ENCODE data around the gene SUPV3L1. TPM values are rescaled to one million over a fixed set of nuclear protein-coding genes. Genes with fewer than 3 reads are reported as not detected.

Gene SUPV3L1
- total RNA-seq, 1 experiment from 2014 or later = 117 TPM

GRCh38 chr10:69215405-69216171 lies 35.6 kb downstream of the SUPV3L1 start:
- DNase-seq (no peak), ATAC-seq (peak; percentile 12; the same call in 1 of the 2 replicates)
- Histone ChIP-seq H3K4me3 (ENCODE audit: low read length) (no peak overlapping the region), H3K79me2 (ENCODE audit: low read length) (no peaks in the 10 kb centered on the region), H3K9ac (ENCODE audit: low read length) (no peak overlapping the region), H3K36me3 (ENCODE audit: low read depth, low read length) (no peaks in the 10 kb centered on the region), H3K27me3 (ENCODE audit: low read length) (no peaks in the 10 kb centered on the region), H3K9me3 (ENCODE audit: low read length) (no peaks in the 10 kb centered on the region), H2AFZ (ENCODE audit: low read length) (peak overlapping the region; percentile 7), H3K9me2 (replicated peaks; ENCODE audit: low read length) (no peaks in the 10 kb centered on the region), H3K4me1 (ENCODE audit: insufficient read depth, low read length) (peaks cover 12% of the 10 kb centered on the region; the same call in 1 of the 2 replicates), H3F3A (ENCODE audit: low read length, unreplicated experiment) (no peaks in the 10 kb centered on the region), H3K27ac (ENCODE audit: low read length) (no peak overlapping the region), H3K4me2 (ENCODE audit: low read length) (peak overlapping the region; percentile 7), H4K20me1 (ENCODE audit: low read length) (no peaks in the 10 kb centered on the region)
- CTCF ChIA-PET = interaction anchor here (0.6 to 0.7 kb wide), 2 partner anchors 16 to 128 kb away, joined by 3 read pairs; partner anchors contain the start of gene SRGN
- intact Hi-C loops (cut with micrococcal nuclease) = no loop called here
- POLR2A ChIA-PET (ENCODE audit: unreplicated experiment) = interaction anchor here (0.5 to 0.6 kb wide), 3 partner anchors 21 to 468 kb away, joined by 4 to 14 read pairs (median 6); no protein-coding TSS in a partner anchor
- TF ChIP-seq CTCF (conservative IDR thresholded peaks at IDR 0.05; ENCODE audit: low read depth, low read length) (no peak), EZH2 (IDR thresholded peaks at IDR 0.05; ENCODE audit: low read length, unreplicated experiment) (no peak), EZH2phosphoT487 (IDR thresholded peaks at IDR 0.05; ENCODE audit: borderline replicate concordance, low read length) (no peak)
- no TSS peak for BruUV-seq (replicated peaks)

GRCh38 chr10:69216577-69217118 lies 36.6 kb downstream of the SUPV3L1 start:
- no peak overlapping the region for H3K27ac ChIP-seq (ENCODE audit: low read length)
- BruUV-seq (replicated peaks) = TSS peak; percentile 99
- no peak; the same call in 1 of the 2 replicates for ATAC-seq
- DNase-seq = no peak
- H3K79me2 ChIP-seq (ENCODE audit: low read length) = no peaks in the 10 kb centered on the region
- intact Hi-C loops (cut with micrococcal nuclease) = no loop called here
- H3K27me3 ChIP-seq (ENCODE audit: low read length) = no peaks in the 10 kb centered on the region
- H2AFZ ChIP-seq (ENCODE audit: low read length) = peak overlapping the region; percentile 3; the same call in 1 of the 2 replicates
- no peak for TF ChIP-seq EZH2 (IDR thresholded peaks at IDR 0.05; ENCODE audit: low read length, unreplicated experiment)
- no peak for TF ChIP-seq CTCF (conservative IDR thresholded peaks at IDR 0.05; ENCODE audit: low read depth, low read length)
- TF ChIP-seq EZH2phosphoT487 (IDR thresholded peaks at IDR 0.05; ENCODE audit: borderline replicate concordance, low read length) = no peak
- no peaks in the 10 kb centered on the region for H3F3A ChIP-seq (ENCODE audit: low read length, unreplicated experiment)
- peaks cover 12% of the 10 kb centered on the region; the same call in 1 of the 2 replicates for H3K4me1 ChIP-seq (ENCODE audit: insufficient read depth, low read length)
- no peak overlapping the region for H3K9ac ChIP-seq (ENCODE audit: low read length)
- no peaks in the 10 kb centered on the region for H3K9me2 ChIP-seq (replicated peaks; ENCODE audit: low read length)
- no peak overlapping the region for H3K4me3 ChIP-seq (ENCODE audit: low read length)
- POLR2A ChIA-PET (ENCODE audit: unreplicated experiment) = interaction anchor here (0.6 kb wide), 1 partner anchor 19 kb away, joined by 14 read pairs; no protein-coding TSS in a partner anchor
- no peaks in the 10 kb centered on the region for H3K36me3 ChIP-seq (ENCODE audit: low read depth, low read length)
- CTCF ChIA-PET = interaction anchor here (0.9 to 1.2 kb wide), 2 partner anchors 15 to 176 kb away, joined by 4 to 5 read pairs; no protein-coding TSS in a partner anchor
- H3K4me2 ChIP-seq (ENCODE audit: low read length) = no peak overlapping the region
- H4K20me1 ChIP-seq (ENCODE audit: low read length) = no peaks in the 10 kb centered on the region
- H3K9me3 ChIP-seq (ENCODE audit: low read length) = no peaks in the 10 kb centered on the region

Data from PC-3 (cell line).